HG02973 (cell line): ENCODE measurements around the gene OTUB1.

Experiments used
- ATAC-seq: cut with Tn5 transposase; IDR thresholded peaks from one replicate; pipeline ENCODE4 v1.9.1; 2021; ENCODE audit warnings: moderate library complexity; ENCODE audit not compliant: unreplicated experiment

OTUB1 gene

DNA sequence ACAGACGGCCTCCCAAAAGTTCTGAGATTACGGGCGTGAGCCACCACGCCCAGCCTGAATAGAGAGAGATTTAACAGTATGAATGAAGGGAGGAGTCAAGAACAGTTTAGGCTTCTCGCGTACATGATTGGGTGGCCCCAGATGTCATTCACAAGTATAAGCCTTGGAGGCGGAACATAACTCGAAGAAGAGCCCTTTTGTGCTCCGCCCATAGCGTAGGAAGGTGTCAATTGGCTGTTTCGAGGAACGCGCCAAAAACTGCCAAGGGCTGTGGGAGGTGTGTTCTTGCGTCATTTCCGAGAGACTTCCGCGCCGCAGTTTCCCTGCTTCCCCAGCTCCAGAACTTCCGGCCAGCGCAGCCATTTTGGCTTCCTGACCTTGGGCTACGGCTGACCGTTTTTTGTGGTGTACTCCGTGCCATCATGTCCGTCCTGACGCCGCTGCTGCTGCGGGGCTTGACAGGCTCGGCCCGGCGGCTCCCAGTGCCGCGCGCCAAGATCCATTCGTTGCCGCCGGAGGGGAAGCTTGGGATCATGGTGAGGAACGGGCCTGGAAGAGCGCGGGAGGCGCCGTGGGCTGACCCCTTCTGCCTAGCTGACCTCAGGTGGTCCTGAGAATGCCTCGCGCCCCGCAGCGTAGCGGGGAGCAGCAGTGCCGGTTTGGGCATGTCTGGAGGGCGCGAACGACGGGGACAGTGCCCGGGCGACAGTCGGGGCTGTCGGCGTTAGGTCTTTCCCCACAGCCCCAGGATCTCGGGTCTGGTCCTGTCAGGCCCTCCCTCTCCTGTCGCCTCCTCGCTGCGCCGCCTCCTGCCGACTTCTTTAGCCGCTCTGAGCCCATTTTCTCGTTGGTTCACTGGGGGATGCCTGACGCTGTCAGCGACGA lies 11.7 kb upstream of the OTUB1 start, which contains the start of gene COX8A:
Gene COX8A, plus strand, starts transcription at position 362 of the 885 bp plus-strand sequence. Its CDS starts 61 bp downstream, at position 423.
- ATAC-seq: peak; percentile 92

DNA sequence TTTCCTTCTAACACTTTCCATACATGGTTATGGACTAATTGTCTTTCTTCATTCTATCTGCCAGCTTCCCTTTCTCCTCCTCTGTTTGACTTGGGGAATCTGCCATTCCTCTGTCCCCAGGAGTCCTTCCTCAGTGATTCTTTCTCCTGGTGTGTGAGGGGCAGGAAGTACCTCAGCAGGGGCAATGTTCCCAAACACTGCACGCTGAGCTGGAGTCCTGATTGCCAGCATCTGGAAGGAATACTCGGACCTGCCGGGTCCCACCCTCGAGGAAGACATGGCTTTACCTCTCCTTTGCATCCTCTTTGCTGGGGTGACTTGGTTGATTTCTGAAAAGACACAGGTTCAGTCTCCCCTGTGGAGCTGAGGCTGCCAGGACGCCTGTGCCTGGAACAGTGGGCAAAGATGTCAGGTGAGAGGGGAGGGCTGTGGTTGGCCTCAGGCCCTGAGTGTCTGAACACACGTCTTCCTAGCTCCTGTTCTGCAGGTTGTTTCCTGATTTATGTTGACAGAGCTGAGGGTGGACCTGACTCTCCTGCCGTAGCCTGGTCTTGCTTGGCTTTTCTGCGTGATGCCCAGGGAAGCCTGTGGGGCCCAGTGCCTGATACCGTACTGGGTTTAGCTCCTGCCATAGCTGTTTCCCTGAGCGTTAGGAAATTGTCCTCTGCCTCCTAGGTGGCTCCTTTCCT lies 7.5 kb upstream of the OTUB1 start:
- ATAC-seq: no peak

GRCh38 chr11:63979426-63979825 lies 6.8 kb upstream of the OTUB1 start:
- no peak for ATAC-seq

DNA sequence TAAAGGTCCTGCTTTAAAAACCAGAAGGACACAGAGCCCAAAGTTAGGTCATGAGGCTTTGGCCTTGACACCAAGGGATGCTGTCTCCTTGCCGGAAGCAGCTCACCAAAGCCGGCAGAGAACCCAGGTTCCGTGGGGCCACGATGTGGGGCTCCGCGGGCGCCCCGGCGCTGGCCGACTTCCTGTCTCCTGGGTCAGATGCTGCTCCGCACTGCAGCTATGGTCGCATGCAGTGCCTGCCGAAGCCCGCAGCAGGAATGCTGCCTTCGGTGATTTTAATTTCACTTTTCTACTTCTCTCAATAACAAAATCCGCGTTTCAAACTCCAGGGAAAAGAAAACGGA lies 454 bp upstream of the OTUB1 start:
- peak; percentile 38 for ATAC-seq

DNA sequence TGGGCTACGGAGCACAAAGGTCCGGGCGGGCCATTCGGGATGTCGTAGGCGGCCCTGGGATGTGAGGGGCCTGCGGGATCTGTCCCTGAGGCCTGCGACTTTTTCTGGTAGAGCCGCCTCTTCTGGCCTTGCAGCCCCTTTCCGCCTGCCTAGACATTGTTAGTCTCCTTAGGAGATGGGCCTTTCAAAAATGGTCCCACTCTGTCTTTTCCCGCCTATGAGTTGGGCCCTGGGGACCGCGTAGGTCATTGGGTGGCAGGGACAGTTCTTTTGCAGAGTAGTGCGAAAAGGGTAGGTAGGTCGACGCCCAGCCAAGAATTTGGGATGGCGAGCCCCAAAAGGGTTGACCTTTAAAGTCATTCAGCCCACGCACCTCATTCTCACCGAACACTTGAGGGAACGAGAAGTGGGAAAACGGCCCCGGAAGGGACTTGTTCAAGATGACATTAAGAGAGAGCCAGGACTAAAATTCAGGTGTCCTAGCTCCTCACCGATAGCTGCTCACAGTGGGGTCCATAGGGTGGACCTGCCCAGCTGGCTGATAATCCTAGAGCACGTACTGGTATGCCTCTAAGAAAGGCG lies 785 bp downstream of the OTUB1 start:
- ATAC-seq: no peak

- no peak for ATAC-seq
Measured at GRCh38 chr11:63991558-63991957, 5.3 kb downstream of the OTUB1 start.

- no peak for ATAC-seq
Measured at GRCh38 chr11:63993100-63993499, 6.9 kb downstream of the OTUB1 start.

DNA sequence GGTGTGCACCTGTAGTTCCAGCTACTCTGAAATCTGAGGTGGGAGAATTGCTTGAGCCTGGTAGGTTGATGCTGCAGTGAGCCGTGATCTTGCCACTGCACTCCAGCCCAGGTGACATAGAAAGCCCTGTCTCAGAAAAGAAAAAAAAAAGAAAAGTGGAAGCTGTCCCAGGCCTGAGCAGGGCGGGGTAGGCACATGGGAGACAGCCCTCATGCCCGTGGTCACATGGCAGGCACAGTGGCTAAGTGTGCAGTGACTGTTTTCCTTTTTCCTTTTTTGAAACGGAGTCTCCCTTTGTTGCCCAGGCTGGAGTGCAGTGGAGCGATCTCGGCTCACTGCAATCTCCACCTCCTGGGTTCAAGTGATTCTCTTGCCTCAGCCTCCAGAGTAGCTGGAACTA lies 7.8 kb downstream of the OTUB1 start:
- no peak for ATAC-seq

- no peak for ATAC-seq
Measured at GRCh38 chr11:63996512-63996911, 10.3 kb downstream of the OTUB1 start.

GRCh38 chr11:63997104-63997700 lies 11.0 kb downstream of the OTUB1 start:
- no peak for ATAC-seq

DNA sequence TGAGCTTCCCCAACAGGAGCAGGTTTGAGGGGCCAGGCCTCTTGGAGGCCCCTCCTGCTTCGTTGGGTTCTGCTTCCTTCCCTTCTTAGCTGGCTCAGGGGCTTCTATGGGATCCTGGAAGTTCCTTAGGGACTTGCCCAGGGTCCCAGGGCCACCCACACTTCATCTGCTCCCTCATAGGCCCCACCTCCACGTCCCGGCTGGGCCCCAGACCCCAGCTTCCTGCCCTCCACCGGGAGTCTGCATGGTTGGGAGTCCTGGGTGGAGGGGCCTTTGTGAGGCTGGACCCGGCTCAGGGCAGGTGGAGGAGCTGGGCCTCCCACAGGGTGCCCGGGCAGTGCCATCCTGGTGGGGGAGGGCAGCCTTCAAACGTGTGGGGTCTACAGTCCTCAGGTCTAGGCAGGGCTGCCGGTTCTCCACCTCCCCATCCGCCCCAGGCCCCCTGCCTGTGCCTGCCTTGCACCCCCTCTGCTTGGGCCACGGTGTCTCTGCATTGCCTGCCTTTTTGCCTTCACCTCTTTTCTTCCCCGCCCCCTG lies 11.6 kb downstream of the OTUB1 start:
- no peak for ATAC-seq

- ATAC-seq: no peak
Measured at GRCh38 chr11:63998558-63999348, 12.5 kb downstream of the OTUB1 start.

DNA sequence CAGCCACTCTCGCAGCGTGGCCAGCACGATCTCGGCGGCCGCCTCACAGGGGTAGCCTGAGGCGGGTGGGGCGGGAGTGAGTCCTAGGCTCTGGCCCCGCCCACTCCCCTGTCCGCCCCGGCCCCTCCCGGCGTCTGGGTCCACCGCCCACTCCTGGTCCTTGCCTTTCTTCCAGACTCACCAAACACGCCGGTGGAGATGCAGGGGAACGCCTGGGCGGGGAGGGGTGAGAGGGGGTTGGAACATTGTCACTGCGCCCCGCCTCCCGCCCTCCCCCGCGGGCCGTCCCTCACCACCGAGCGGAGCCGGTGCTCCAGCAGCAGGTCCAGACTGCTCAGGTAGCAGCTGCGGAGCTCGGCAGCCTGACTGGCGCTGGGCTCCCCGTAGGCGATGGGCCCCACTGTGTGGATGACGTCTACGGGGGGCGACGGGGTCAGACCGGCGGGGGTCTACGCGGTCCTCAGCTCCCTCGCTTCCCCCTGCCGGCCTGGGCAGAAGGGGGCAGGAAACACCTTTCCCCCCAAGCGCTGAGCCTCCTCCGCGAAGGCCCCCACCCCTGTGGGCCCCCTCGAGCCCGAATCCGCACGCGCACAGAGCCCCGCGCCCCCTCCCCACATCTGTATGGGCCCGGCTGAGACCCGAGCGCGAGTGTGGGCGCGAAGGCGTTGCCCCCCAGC lies 13.2 kb downstream of the OTUB1 start:
- no peak for ATAC-seq

- ATAC-seq: no peak
Measured at GRCh38 chr11:64000026-64000739, 13.9 kb downstream of the OTUB1 start.

DNA sequence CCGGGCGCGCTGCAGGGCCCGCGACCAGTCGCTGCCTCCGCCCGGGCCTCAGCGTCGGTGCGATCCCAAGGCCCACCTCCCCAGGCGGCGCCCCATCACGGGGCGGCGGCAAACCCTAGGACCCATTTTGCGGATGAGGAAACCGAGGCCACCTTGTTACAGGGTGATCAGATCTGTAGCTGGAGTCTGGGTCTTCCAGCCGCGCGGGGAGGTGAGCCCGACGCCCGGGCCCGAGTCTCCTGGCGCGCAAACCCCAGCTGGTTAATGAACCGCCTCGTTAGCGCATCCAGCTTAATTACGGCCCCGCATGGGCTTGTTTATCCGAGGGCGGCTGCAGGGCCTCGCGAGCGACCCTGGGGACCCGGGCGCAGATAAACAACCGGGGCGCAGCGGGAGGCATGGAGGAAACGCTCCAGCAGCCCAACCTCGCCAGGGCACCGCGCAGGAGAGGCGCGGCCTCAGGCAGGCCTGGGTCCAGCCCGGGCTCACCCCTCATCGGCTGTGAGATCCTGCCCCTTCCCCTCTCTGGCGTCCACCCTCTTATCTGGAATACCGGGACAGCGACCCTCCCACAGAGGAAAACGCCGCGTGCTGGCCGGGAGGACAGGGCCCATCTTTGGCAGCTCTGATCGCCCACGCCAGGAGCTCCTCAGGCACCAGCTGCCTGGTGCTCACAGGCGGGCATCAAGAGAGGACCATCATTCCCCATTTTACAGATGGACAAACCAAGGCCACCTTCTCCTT lies 14.7 kb downstream of the OTUB1 start:
- no peak for ATAC-seq

GRCh38 chr11:64001484-64002420 lies 15.5 kb downstream of the OTUB1 start:
- no peak for ATAC-seq

GRCh38 chr11:64003807-64004589 lies 17.8 kb downstream of the OTUB1 start:
- no peak for ATAC-seq
